Nephron (organoid): ENCODE data around the gene TRUB1.

ENCODE experiments used
- H3K27ac Mint-ChIP-seq, 3 experiments: 2 replicates each; pipeline ENCODE4 v1.8.0; 2020; ENCODE audit warnings: mixed read lengths in 3 of 3, mild to moderate bottlenecking in 2 of 3, moderate library complexity in 1 of 3
- H3K27me3 Mint-ChIP-seq: 2 replicates; pipeline ENCODE4 v1.8.0; 2021; ENCODE audit warnings: low read depth, mild to moderate bottlenecking, moderate library complexity, mixed read lengths
- H3K36me3 Mint-ChIP-seq: 2 replicates; pipeline ENCODE4 v1.8.0; 2020; ENCODE audit warnings: low read depth, mixed read lengths
- H3K4me1 Mint-ChIP-seq: 2 replicates; pipeline ENCODE4 v1.8.0; 2020; ENCODE audit warnings: mixed read lengths
- H3K4me3 Mint-ChIP-seq, 3 experiments: 2 replicates each; pipeline ENCODE4 v1.8.0; 2020; ENCODE audit warnings: mild to moderate bottlenecking in 3 of 3, mixed read lengths in 3 of 3, moderate library complexity in 2 of 3
- H3K9me3 Mint-ChIP-seq: 2 replicates; pipeline ENCODE4 v1.8.0; 2020; ENCODE audit warnings: mixed read lengths
- TF ChIP-seq, protein P1 (sequence below), 3 experiments: fragments of 200-600 bp; sonication (generic); IDR thresholded peaks; one replicate each; pipeline ENCODE4 v1.5.0; 2021; ENCODE audit warnings: antibody characterized with exemption in 3 of 3; ENCODE audit not compliant: unreplicated experiment in 3 of 3

TRUB1 gene

DNA sequence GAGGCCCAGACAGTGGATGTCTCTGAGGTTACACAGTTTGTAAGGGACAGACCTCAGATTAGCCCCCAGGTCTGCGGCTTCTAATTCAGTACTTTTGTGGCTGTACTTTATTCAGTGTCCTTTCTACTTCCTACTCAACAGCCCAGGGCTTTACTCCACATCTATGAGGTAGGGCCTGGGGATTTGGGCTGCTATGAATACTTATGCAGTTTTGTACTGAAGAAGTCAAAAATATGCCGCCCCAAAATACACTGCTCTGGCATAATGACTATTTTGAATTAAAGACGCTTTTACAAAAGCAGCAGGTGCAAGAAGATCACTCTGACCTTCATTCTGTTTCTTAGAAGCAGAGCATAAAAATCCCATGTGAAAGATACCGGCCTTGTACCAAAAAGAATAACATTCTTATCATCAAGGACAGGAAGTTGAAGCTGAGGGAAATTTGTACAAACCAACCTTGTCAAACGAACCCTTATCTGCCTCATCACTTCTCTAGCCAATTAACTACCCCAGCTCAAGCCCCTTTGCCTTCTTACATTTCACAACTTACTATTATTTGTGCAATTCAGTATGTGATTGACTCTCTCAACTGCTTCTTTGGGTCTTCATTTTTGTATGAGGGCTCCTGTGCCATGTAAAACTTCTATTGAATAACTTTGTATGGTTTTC, 26.1 kb upstream of the TRUB1 start:
- Mint-ChIP-seq H3K4me3 (no peak overlapping the region), H3K9me3 (no peaks in the 10 kb centered on the region), H3K36me3 (no peaks in the 10 kb centered on the region), H3K4me1 (peaks cover 31% of the 10 kb centered on the region), H3K27me3 (peaks cover 5% of the 10 kb centered on the region), H3K27ac (peak overlapping the region in 2 of 3 experiments; percentile 33 to 43)
- TF ChIP-seq, protein P1, sequence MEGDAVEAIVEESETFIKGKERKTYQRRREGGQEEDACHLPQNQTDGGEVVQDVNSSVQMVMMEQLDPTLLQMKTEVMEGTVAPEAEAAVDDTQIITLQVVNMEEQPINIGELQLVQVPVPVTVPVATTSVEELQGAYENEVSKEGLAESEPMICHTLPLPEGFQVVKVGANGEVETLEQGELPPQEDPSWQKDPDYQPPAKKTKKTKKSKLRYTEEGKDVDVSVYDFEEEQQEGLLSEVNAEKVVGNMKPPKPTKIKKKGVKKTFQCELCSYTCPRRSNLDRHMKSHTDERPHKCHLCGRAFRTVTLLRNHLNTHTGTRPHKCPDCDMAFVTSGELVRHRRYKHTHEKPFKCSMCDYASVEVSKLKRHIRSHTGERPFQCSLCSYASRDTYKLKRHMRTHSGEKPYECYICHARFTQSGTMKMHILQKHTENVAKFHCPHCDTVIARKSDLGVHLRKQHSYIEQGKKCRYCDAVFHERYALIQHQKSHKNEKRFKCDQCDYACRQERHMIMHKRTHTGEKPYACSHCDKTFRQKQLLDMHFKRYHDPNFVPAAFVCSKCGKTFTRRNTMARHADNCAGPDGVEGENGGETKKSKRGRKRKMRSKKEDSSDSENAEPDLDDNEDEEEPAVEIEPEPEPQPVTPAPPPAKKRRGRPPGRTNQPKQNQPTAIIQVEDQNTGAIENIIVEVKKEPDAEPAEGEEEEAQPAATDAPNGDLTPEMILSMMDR (IDR thresholded peaks at IDR 0.05; ENCODE audit: unreplicated experiment in 3 of 3) = no peak

DNA sequence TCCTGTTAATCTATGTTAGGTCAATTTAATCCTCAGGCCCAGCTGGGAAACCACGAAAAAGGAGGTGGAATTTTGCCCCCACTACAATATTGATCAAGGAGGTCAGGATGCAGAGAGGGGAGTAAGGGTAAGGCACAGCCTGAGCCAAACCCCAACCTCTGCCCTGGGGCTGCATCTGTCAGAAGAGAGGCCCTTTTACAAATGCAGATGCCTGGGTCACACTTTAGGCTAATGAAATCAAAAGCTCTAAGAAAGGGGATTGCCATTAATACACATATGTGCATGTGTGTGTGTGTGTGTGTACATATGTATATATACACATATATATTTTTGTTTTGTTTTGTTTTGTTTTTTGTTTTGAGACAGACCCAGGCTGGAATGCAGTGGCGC, 25.5 kb upstream of the TRUB1 start:
- peaks cover 26% of the 10 kb centered on the region for H3K4me1 Mint-ChIP-seq
- TF ChIP-seq, protein P1 (IDR thresholded peaks at IDR 0.05; ENCODE audit: unreplicated experiment in 3 of 3) = no peak
- peak overlapping the region in 2 of 3 experiments; percentile 33 to 43 for H3K27ac Mint-ChIP-seq
- no peaks in the 10 kb centered on the region for H3K36me3 Mint-ChIP-seq
- no peaks in the 10 kb centered on the region for H3K9me3 Mint-ChIP-seq
- H3K4me3 Mint-ChIP-seq = no peak overlapping the region
- peaks cover 5% of the 10 kb centered on the region for H3K27me3 Mint-ChIP-seq

DNA sequence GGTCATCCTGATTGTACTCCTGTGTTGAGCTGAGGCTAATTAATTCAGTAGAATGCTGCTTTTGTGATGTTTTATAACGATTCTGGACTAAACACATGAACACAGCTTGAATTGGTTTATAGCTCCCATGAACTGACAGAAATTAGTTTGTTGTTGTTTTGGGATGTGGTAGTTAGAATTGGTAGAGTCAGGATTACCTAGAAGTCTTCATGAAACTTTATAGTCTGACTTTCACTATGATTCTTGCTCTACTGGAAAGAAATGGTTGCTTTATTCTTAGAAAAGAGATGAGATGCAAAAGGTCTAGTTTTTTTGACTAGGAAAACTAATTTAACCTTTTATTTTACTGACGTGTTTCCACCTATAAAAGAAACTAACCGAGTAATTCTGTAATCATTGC, 23.4 kb upstream of the TRUB1 start:
- Mint-ChIP-seq H3K36me3 (no peaks in the 10 kb centered on the region), H3K27me3 (peaks cover 5% of the 10 kb centered on the region), H3K9me3 (no peaks in the 10 kb centered on the region), H3K4me1 (peaks cover 16% of the 10 kb centered on the region), H3K4me3 (no peak overlapping the region), H3K27ac (peak overlapping the region in 2 of 3 experiments; percentile 19 to 31)
- TF ChIP-seq, protein P1 (IDR thresholded peaks at IDR 0.05; ENCODE audit: unreplicated experiment in 3 of 3) = no peak

DNA sequence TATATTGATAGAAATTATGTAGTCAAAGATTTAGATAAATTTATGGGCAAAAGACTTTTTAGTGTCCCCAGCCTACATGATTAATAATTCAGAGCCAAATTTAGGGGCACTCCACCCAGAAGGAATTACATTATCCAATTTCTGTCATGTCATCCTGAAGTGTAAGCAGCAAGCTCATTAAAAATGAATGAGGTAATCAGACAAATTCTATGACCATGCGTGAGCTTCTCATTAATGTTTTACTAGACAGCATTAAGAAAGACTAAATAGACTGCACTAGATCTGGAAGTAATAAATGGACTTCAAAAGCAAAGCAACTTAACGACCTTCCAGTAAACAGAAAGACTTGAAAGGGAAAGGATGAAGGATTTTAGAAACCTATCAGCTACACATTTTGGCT, 22.7 kb upstream of the TRUB1 start:
- H3K4me1 Mint-ChIP-seq = peaks cover 16% of the 10 kb centered on the region
- H3K9me3 Mint-ChIP-seq = no peaks in the 10 kb centered on the region
- H3K27me3 Mint-ChIP-seq = peaks cover 5% of the 10 kb centered on the region
- no peak overlapping the region for H3K4me3 Mint-ChIP-seq
- no peaks in the 10 kb centered on the region for H3K36me3 Mint-ChIP-seq
- TF ChIP-seq, protein P1 (IDR thresholded peaks at IDR 0.05; ENCODE audit: unreplicated experiment in 3 of 3) = no peak
- peak overlapping the region in 2 of 3 experiments; percentile 27 to 43 for H3K27ac Mint-ChIP-seq

DNA sequence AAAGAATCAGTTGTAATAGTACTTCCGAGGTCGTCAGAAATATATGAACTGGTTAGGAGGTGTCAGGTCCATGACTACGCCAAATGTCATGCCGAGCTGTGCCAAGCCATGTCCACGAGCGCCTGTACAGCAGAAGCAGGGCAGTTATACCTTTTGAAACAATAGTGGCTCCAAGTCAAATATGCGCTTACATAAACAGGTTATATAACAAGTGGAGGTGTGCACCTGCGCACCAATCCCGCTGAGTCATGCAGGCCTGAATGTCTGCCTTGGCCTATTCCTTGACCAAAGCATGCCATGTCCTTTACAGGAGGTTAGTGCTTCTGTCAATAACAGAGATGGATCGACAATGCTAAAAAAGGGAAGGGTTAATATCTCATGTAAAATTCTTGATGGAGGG, 21.3 kb upstream of the TRUB1 start:
- Mint-ChIP-seq H3K27me3 (peaks cover 5% of the 10 kb centered on the region), H3K4me1 (peaks cover 15% of the 10 kb centered on the region), H3K36me3 (no peaks in the 10 kb centered on the region), H3K27ac (no peak overlapping the region), H3K9me3 (no peaks in the 10 kb centered on the region), H3K4me3 (no peak overlapping the region)
- TF ChIP-seq, protein P1 (IDR thresholded peaks at IDR 0.05; ENCODE audit: unreplicated experiment in 3 of 3) = no peak

DNA sequence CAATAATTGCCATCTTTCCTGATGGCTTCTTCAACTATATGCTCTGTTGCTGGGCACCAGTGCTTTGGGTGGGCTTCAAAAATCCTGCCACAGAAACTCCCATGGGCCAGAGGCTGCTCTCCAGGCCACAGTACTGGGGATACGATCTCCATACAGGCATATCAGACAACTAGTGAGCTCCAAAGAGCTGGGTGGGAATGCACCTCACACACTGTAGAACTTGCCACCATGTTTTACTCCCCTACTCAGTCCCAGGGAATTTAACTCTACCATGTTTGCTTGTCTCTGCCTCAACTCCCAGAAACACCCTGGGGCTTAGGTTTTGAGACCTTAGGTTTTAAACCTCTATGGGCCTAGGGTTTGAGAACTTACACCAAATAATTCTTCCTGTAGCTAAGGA, 20.5 kb upstream of the TRUB1 start:
- Mint-ChIP-seq H3K27me3 (peaks cover 5% of the 10 kb centered on the region), H3K36me3 (no peaks in the 10 kb centered on the region), H3K27ac (peak overlapping the region in 1 of 3 experiments; percentile 27), H3K9me3 (no peaks in the 10 kb centered on the region), H3K4me1 (peaks cover 15% of the 10 kb centered on the region), H3K4me3 (no peak overlapping the region)
- TF ChIP-seq, protein P1 (IDR thresholded peaks at IDR 0.05; ENCODE audit: unreplicated experiment in 3 of 3) = no peak
